RWPE1 (cell line): ENCODE results near the gene MORN5.

ENCODE experiments used
- CTCF ChIA-PET: fragments of 350-600 bp; sonication (Branson Sonifier 250); formaldehyde crosslinking; extraction: SDS; loops from one replicate; lab custom pipeline; 2021; lab: Yijun Ruan, JAX
- POLR2A ChIA-PET: fragments of 400-600 bp; formaldehyde crosslinking; extraction: SDS; loops from one replicate; lab custom pipeline; 2020; ENCODE audit warnings: antibody characterized with exemption; ENCODE audit not compliant: low non-redundant PET; lab: Yijun Ruan, JAX
- DNase-seq: peaks from one replicate; pipeline ENCODE4 v3.0.0; 2012; ENCODE audit warnings: low spot score
- H3K27ac ChIP-seq: fragments of 450-650 bp; 2 replicates; pipeline ENCODE4 v1.5.1; 2017
- CTCF ChIP-seq: fragments of 450-650 bp; conservative IDR thresholded peaks from 2 replicates; pipeline ENCODE4 v1.5.1; 2017; ENCODE audit warnings: low read depth, mild to moderate bottlenecking

The MORN5 gene

GRCh38 chr9:122220673-122221182, 61.0 kb downstream of the MORN5 start:
- POLR2A ChIA-PET: no interaction called here
- CTCF ChIA-PET: interaction anchor here (0.6 to 0.8 kb wide), 3 partner anchors 34 to 1062 kb away, joined by 3 read pairs; no protein-coding TSS in a partner anchor
- no peak overlapping the region for H3K27ac ChIP-seq
- no peak for DNase-seq
- TF ChIP-seq CTCF: no peak

DNA sequence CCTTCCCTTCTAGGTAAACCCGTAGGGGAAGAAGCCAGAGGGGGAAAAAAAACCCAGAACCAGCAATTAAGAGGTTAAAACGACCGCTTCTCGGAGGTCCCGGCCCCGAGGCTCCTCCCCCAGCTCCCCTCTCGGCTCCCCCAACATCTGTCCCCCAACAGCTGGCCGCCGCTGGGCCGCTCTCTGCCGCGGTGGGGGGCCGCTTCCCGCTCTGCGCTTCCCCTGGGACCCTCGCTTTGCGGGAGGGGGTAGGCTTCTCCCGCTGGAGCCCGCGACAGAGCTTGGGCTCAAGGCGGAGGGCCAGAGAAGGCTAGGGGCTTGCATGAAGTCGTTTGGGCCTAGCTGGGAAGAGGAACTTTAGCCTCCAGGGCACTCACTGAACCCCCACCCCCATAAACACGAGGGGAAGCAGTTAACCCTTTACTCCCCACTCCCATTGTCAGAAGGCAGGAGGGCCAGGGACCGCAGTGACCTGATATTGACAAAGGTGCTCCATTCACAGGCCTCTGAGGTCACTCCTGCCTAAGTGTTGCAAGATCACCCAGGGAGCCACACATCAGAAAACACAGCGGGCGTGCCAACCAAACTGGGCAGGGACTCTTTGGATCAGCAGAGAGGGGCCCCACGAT, 61.6 kb downstream of the MORN5 start:
- TF ChIP-seq CTCF: no peak
- H3K27ac ChIP-seq: no peak overlapping the region
- POLR2A ChIA-PET: no interaction called here
- DNase-seq: no peak
- CTCF ChIA-PET: interaction anchor here (0.7 to 0.8 kb wide), 2 partner anchors 34 to 649 kb away, joined by 3 read pairs; no protein-coding TSS in a partner anchor

GRCh38 chr9:122222791-122223190, 63.1 kb downstream of the MORN5 start:
- ChIA-PET CTCF (no interaction called here), POLR2A (no interaction called here)
- H3K27ac ChIP-seq: no peak overlapping the region
- TF ChIP-seq CTCF: no peak
- no peak for DNase-seq

DNA sequence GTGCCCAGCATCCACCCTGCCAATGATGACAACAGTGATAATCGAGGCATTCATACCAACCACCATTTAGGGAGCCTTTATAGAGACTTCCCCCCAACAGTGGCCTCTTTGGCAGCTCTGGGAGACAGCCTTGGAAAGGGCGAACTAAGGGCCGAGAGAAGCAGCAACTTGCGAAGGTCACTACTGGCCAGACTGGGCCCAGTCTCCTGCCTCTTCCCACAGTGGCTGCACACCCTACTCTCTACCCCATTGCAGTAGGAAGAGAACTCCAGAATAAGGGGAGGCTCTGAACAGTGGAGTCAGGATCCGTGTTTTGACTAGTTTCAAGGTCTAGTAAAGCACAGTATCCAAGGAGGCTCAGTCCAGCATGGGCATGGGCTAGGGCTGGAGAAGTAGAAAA, 63.7 kb downstream of the MORN5 start:
- no peak for TF ChIP-seq CTCF
- ChIA-PET POLR2A (no interaction called here), CTCF (interaction anchor here (0.7 kb wide), 1 partner anchor 1909 kb away, joined by 6 read pairs; no protein-coding TSS in a partner anchor)
- no peak for DNase-seq
- no peak overlapping the region for H3K27ac ChIP-seq

DNA sequence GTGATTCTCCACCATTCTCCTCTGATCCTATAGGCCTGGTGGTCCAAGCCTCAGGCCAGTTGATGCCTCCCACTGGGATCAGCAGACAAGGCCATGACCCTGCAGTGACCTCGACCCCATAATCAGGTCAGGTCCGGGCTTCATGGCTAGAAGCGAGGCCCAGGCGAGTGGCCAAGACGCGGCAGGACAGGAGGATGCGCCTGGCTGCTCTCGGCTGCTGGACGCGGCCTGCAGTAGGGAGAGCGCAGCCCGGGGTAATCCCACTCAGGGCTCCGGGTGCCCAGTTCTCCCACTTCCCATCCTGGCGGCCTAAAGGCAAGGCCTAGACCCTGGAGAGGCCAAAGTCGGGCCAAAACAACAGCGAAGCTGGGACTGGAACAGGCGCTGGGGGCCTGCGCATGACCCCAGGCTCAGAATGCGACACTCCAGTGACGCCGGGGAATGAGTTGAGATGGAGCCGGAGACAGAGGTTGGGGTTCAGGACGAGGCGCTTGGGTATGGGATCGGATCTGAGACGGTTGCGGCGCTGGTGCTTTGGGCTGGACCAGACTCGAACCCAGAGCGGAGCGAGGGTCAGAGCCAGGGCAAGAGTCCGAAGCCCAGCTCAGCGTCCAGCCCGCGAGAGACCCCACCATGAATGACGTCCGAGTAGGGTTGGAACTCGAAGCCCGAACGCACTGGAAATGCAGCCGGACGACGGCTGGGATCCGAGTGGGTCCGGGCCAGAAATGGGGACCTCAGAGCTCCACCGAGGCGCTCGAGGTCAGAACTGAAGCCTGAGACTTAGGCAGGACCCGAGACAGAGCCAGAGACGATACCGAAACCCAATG, 65.8 kb downstream of the MORN5 start:
- ChIA-PET CTCF (interaction anchor here (0.6 to 0.7 kb wide), 2 partner anchors 67 to 1497 kb away, joined by 3 read pairs; no protein-coding TSS in a partner anchor), POLR2A (no interaction called here)
- no peak overlapping the region for H3K27ac ChIP-seq
- no peak for DNase-seq
- TF ChIP-seq CTCF: no peak

GRCh38 chr9:122226142-122226757, 66.5 kb downstream of the MORN5 start:
- ChIA-PET CTCF (interaction anchor here (0.6 to 0.8 kb wide), 3 partner anchors 25 to 127 kb away, joined by 3 to 5 read pairs (median 4); no protein-coding TSS in a partner anchor), POLR2A (no interaction called here)
- no peak overlapping the region for H3K27ac ChIP-seq
- DNase-seq: no peak
- no peak for TF ChIP-seq CTCF
